Endothelial cell of umbilical vein (primary cell): ENCODE data around the gene GPR75. TPM values are rescaled to one million over a fixed set of nuclear protein-coding genes. Genes with fewer than 3 reads are reported as not detected.

Experiments used
- BruUV-seq: library from RNA; stranded (reverse); fragments of 400-500 nt; replicated peaks from 2 replicates; lab custom pipeline; 2021; lab: Mats Ljungman, UMichigan
- CTCF ChIA-PET: fragments of 300-600, 350-600 bp; sonication (Branson Sonifier 250); formaldehyde crosslinking; loops from one replicate; lab custom pipeline; 2021; ENCODE audit warnings: antibody characterized with exemption, inconsistent platforms; lab: Charles Lee
- POLR2A ChIA-PET: fragments of 300-600, 350-600 bp; sonication (Branson Sonifier 250); formaldehyde crosslinking; loops from one replicate; lab custom pipeline; 2021; ENCODE audit warnings: antibody characterized with exemption, inconsistent platforms; lab: Charles Lee
- DNase-seq: peaks from one replicate; pipeline ENCODE4 v3.0.0-alpha.2; 2011; ENCODE audit warnings: low read depth, low spot score
- FAIRE-seq: peaks from 2 replicates; lab custom pipeline; 2011; peaks lifted over from hg19 to GRCh38; lab: Jason Lieb, UNC
- H2AFZ ChIP-seq: 2 replicates; pipeline ENCODE4 v1.6.0; 2012; ENCODE audit warnings: low read depth, low read length, control low read depth, inconsistent platforms
- H3K27ac ChIP-seq: 2 replicates; pipeline ENCODE4 v1.5.1; 2011; ENCODE audit warnings: low read depth, mild to moderate bottlenecking, control low read depth, low read length, moderate library complexity; ENCODE audit not compliant: insufficient read depth
- H3K27me3 ChIP-seq, 2 experiments: 2 replicates each; pipeline versions ENCODE4 v1.6.0 to v1.6.1; 2011; ENCODE audit warnings: low read length in 2 of 2, mixed read lengths in 1 of 2; ENCODE audit not compliant: control insufficient read depth in 2 of 2, insufficient read depth in 2 of 2
- H3K36me3 ChIP-seq, 2 experiments: 2 replicates in 1 of 2; 3 replicates in 1 of 2; pipeline ENCODE4 v1.5.1; 2011; ENCODE audit warnings: low read length in 2 of 2, mild to moderate bottlenecking in 1 of 2, moderate library complexity in 1 of 2; ENCODE audit not compliant: control insufficient read depth in 2 of 2, insufficient read depth in 2 of 2; ENCODE audit errors: extremely low read depth in 1 of 2
- H3K4me1 ChIP-seq: 3 replicates; pipeline ENCODE4 v1.5.1; 2011; ENCODE audit warnings: mild to moderate bottlenecking, low read length; ENCODE audit not compliant: control insufficient read depth, insufficient read depth; ENCODE audit errors: extremely low read depth
- H3K4me2 ChIP-seq: 2 replicates; pipeline ENCODE4 v1.6.1; 2011; ENCODE audit warnings: low read length, control low read depth, mixed read lengths; ENCODE audit not compliant: insufficient read depth
- H3K4me3 ChIP-seq, 3 experiments: fragments of 200-600 bp in 1 of 3; sonication (generic), shearing (Covaris generic) in 1 of 3; replicated peaks in 1 of 3; 2 replicates each; pipeline ENCODE4 v1.5.1; 2011 to 2016; ENCODE audit warnings: control low read depth in 3 of 3, low read length in 3 of 3, mild to moderate bottlenecking in 2 of 3, inconsistent platforms in 1 of 3, low read depth in 1 of 3, moderate library complexity in 1 of 3; ENCODE audit not compliant: insufficient read depth in 1 of 3
- H3K79me2 ChIP-seq: 2 replicates; pipeline ENCODE4 v1.6.0; 2012; ENCODE audit warnings: low read length, inconsistent platforms; ENCODE audit not compliant: control insufficient read depth, insufficient read depth
- H3K9ac ChIP-seq: replicated peaks from 2 replicates; pipeline ENCODE3; 2011; ENCODE audit warnings: low read length, control low read depth; ENCODE audit not compliant: insufficient read depth; ENCODE audit errors: extremely low read depth
- H3K9me1 ChIP-seq: replicated peaks from 3 replicates; pipeline ENCODE4 v1.6.0; 2011; ENCODE audit warnings: mild to moderate bottlenecking, low read length; ENCODE audit not compliant: control insufficient read depth, insufficient read depth; ENCODE audit errors: extremely low read depth
- H3K9me3 ChIP-seq: replicated peaks from 2 replicates; pipeline ENCODE4 v1.5.1; 2012; ENCODE audit warnings: low read length, inconsistent platforms; ENCODE audit not compliant: control insufficient read depth, insufficient read depth
- H4K20me1 ChIP-seq: replicated peaks from 2 replicates; pipeline ENCODE3; 2011; ENCODE audit warnings: mild to moderate bottlenecking, low read length; ENCODE audit not compliant: control insufficient read depth, insufficient read depth; ENCODE audit errors: extremely low read depth
- FOS ChIP-seq: IDR thresholded peaks from 2 replicates; pipeline ENCODE4 v1.6.1; 2011; ENCODE audit warnings: mild to moderate bottlenecking, low read length, moderate library complexity, borderline replicate concordance; ENCODE audit not compliant: insufficient read depth
- MAX ChIP-seq: IDR thresholded peaks from 2 replicates; pipeline ENCODE4 v1.6.1; 2011; ENCODE audit not compliant: insufficient read depth, insufficient read length
- POLR2AphosphoS5 ChIP-seq: IDR thresholded peaks from 2 replicates; pipeline ENCODE4 v1.6.1; 2012; ENCODE audit warnings: low read depth, mild to moderate bottlenecking, control low read depth, low read length, moderate library complexity; ENCODE audit not compliant: insufficient read depth
- dilution Hi-C: fragments of 300-500 bp; cut with MboI; formaldehyde crosslinking; loops from one replicate; pipeline ENCODE4 v1.15.0; 2019; ENCODE audit warnings: low sequenced_read_pairs; ENCODE audit not compliant: extremely low pct_ligation_motif_present
- intact Hi-C: fragments of 100-400 bp; cut with micrococcal nuclease; formaldehyde crosslinking; loops from one replicate; pipeline ENCODE4 v1.10.0; 2022
- microRNA-seq: library from miRNA; unstranded; fragments of <30 nt; microRNA quantifications from one replicate; pipeline ENCODE4 v1.2.0, GENCODE V29; 2021; ENCODE audit warnings: borderline number of aligned reads, borderline replicate concordance
- polyA plus RNA-seq, 4 experiments: library from polyadenylated mRNA; depleted of rRNA in 3 of 4; stranded (reverse) in 3 of 4; unstranded in 1 of 4; fragments of >200 nt; gene quantifications; 2 replicates each; pipeline versions ENCODE4 v1.2.1 to v1.2.3, GENCODE V29; 2011 to 2012; ENCODE audit warnings: missing spikeins in 1 of 4
- small RNA-seq: library from RNA; depleted of rRNA; stranded (forward); fragments of <200 nt; gene quantifications from one replicate; pipeline ENCODE3, GENCODE V24; 2012; ENCODE audit warnings: low replicate concordance, low read depth; ENCODE audit not compliant: insufficient read depth, insufficient read length
- total RNA-seq: library from RNA; stranded (reverse); gene quantifications from 2 replicates; pipeline ENCODE4 v1.2.3, GENCODE V29; 2021

GPR75 gene
- total and polyA plus RNA-seq, 2 donors (not counting 3 experiments of a cell fraction or from before 2014, with no cell fraction given) = 4.4 to 4.7 TPM

GRCh38 chr2:53811601-53812000 is 48.2 kb downstream of the GPR75 start:
- no peak overlapping the region for H3K9ac ChIP-seq
- BruUV-seq = no TSS peak
- TF ChIP-seq POLR2AphosphoS5 (no peak), MAX (no peak), FOS (no peak)
- no peaks in the 10 kb centered on the region for H3K27me3 ChIP-seq
- H3K4me1 ChIP-seq = no peaks in the 10 kb centered on the region
- H3K4me2 ChIP-seq = no peak overlapping the region
- H3K27ac ChIP-seq = no peak overlapping the region
- DNase-seq (no peak), FAIRE-seq (no peak)
- no peak overlapping the region for H3K4me3 ChIP-seq
- H3K36me3 ChIP-seq = peaks cover 3 to 17% of the 10 kb centered on the region in 2 experiments
- H4K20me1 ChIP-seq = no peaks in the 10 kb centered on the region
- ChIA-PET POLR2A (no interaction called here), CTCF (no interaction called here)
- no peaks in the 10 kb centered on the region for H3K79me2 ChIP-seq
- intact Hi-C loops = no loop called here
- no peaks in the 10 kb centered on the region for H3K9me3 ChIP-seq
- no peak overlapping the region for H2AFZ ChIP-seq
- no peaks in the 10 kb centered on the region for H3K9me1 ChIP-seq
- dilution Hi-C loops = no loop called here

Small RNA genes lying within 50 kb of the gene (microRNA-seq; reads per million reads assigned to microRNA genes)
- gene MIR3682 = not detected

Small RNA genes lying within 50 kb of the gene (small RNA-seq; reads per million reads assigned to genes)
- gene MIR3682 = not detected

Other genes with a start within 250 kb of the GPR75 start
- gene CHAC2, start 92.2 kb downstream of the GPR75 start, total RNA-seq = 8.1 and 8.3 TPM in 2 replicates
- gene CHAC2, start 92.2 kb downstream of the GPR75 start, polyA plus RNA-seq = 2.1 and 3.4 TPM in 2 replicates
- gene ASB3, start 73.0 kb downstream of the GPR75 start, total RNA-seq = 14.2 and 20.5 TPM in 2 replicates
- gene ASB3, start 73.0 kb downstream of the GPR75 start, polyA plus RNA-seq = 20.3 and 20.5 TPM in 2 replicates
- gene ERLEC1, start 72.9 kb downstream of the GPR75 start, total RNA-seq = 37.6 TPM in 2 replicates
- 23.1 and 26.4 TPM in 2 replicates for gene ERLEC1, start 72.9 kb downstream of the GPR75 start, polyA plus RNA-seq
- 82.6 and 83.4 TPM in 2 replicates for gene PSME4, start 111.0 kb upstream of the GPR75 start, total RNA-seq
- 24.7 TPM in 2 replicates for gene PSME4, start 111.0 kb upstream of the GPR75 start, polyA plus RNA-seq